Measurements from ENCODE around the gene MYH13.

DNA sequence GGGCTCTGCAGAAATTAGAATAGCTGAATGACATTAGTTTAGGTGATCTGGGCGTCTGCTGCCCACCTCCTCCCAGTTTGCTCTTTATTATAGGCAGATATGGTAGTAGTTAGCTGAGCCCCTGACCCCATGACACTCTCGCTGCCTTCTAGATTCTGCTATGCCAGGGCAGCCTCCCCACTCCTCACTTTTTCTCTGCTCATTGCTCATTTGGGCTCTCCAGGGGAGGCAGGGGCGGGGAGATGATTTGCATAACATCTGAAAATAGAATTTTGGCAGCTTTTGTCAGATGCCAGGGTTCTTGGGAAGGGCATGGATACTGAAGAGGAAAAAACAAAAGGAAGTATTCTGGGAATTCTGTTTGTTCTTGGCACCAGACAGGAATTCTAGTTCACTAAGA, 96.4 kb downstream of the MYH13 start:
- TF ChIP-seq CTCF (IDR thresholded peaks at IDR 0.05; ENCODE audit: extremely low read depth in 1 of 2, insufficient read depth in 1 of 2, low read depth in 1 of 2, low read length in 2 of 2) (no peak), EZH2 (IDR thresholded peaks at IDR 0.05; ENCODE audit: borderline replicate concordance, low read depth, low read length, severe bottlenecking) (no peak), POLR2AphosphoS5 (IDR thresholded peaks at IDR 0.05; ENCODE audit: insufficient read depth, low read depth, low read length) (no peak)
- TF ChIP-seq, protein P1, sequence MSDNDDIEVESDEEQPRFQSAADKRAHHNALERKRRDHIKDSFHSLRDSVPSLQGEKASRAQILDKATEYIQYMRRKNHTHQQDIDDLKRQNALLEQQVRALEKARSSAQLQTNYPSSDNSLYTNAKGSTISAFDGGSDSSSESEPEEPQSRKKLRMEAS (IDR thresholded peaks at IDR 0.05; ENCODE audit: insufficient read depth, insufficient read length), result no peak
